ENCODE results near the gene NBPF6.
"Not testable (repeated sequence)": the region's sequence is repeated elsewhere in the genome, so short reads cannot be mapped to it uniquely, and the experiment has no call there.

NBPF6 gene

GRCh38 chr1:108474516-108474915 is 24.4 kb downstream of the NBPF6 start:
- H3K9me3 ChIP-seq; H3K4me3 ChIP-seq (ENCODE audit: low read depth, low read length); DNase-seq; H3K36me3 ChIP-seq; H3K4me1 ChIP-seq: not testable (repeated sequence)
- peaks cover 12% of the 10 kb centered on the region for H3K27me3 ChIP-seq

- no peak for TF ChIP-seq CTCF (IDR thresholded peaks at IDR 0.05; ENCODE audit: low read depth, low read length)
- no peaks in the 10 kb centered on the region for H3K4me1 ChIP-seq
- H3K27me3 ChIP-seq, result no peaks in the 10 kb centered on the region
- DNase-seq, result no peak
- H3K4me3 ChIP-seq (ENCODE audit: low read depth, low read length), result no peak overlapping the region
- H3K36me3 ChIP-seq, result no peaks in the 10 kb centered on the region
- H3K9me3 ChIP-seq, result no peaks in the 10 kb centered on the region
Measured at GRCh38 chr1:108478429-108479015, 28.4 kb downstream of the NBPF6 start.

GRCh38 chr1:108482708-108483107 is 32.6 kb downstream of the NBPF6 start:
- Histone ChIP-seq H3K36me3 (no peaks in the 10 kb centered on the region), H3K4me1 (no peaks in the 10 kb centered on the region)
- TF ChIP-seq CTCF (IDR thresholded peaks at IDR 0.05; ENCODE audit: low read depth, low read length), result no peak

GRCh38 chr1:108485990-108486389 is 35.8 kb downstream of the NBPF6 start:
- not testable (repeated sequence) for H3K9me3 ChIP-seq; H3K36me3 ChIP-seq; DNase-seq; H3K4me3 ChIP-seq (ENCODE audit: low read depth, low read length); H3K27me3 ChIP-seq; H3K4me1 ChIP-seq

More at GRCh38 chr1:108482708-108483107, 32.6 kb downstream of the NBPF6 start:
- no peaks in the 10 kb centered on the region; the same call in 1 of the 2 replicates for H3K9me3 ChIP-seq
- no peaks in the 10 kb centered on the region for H3K27me3 ChIP-seq
- no peak overlapping the region for H3K4me3 ChIP-seq (ENCODE audit: low read depth, low read length)
- no peak for DNase-seq

GRCh38 chr1:108486707-108487106 is 36.6 kb downstream of the NBPF6 start:
- H3K27me3 ChIP-seq; H3K9me3 ChIP-seq; DNase-seq; H3K36me3 ChIP-seq; H3K4me3 ChIP-seq (ENCODE audit: low read depth, low read length); H3K4me1 ChIP-seq: not testable (repeated sequence)

GRCh38 chr1:108495008-108495407 is 44.9 kb downstream of the NBPF6 start:
- not testable (repeated sequence) for H3K4me3 ChIP-seq (ENCODE audit: low read depth, low read length); H3K9me3 ChIP-seq; H3K4me1 ChIP-seq; DNase-seq; H3K36me3 ChIP-seq; H3K27me3 ChIP-seq

GRCh38 chr1:108496856-108497255 is 46.7 kb downstream of the NBPF6 start:
- not testable (repeated sequence) for H3K9me3 ChIP-seq; DNase-seq; H3K4me1 ChIP-seq; H3K4me3 ChIP-seq (ENCODE audit: low read depth, low read length); H3K36me3 ChIP-seq; H3K27me3 ChIP-seq

- Histone ChIP-seq H3K9me3 (no peaks in the 10 kb centered on the region), H3K4me3 (ENCODE audit: low read depth, low read length) (no peak overlapping the region), H3K36me3 (no peaks in the 10 kb centered on the region), H3K4me1 (no peaks in the 10 kb centered on the region), H3K27me3 (peaks cover 4% of the 10 kb centered on the region)
- TF ChIP-seq CTCF (IDR thresholded peaks at IDR 0.05; ENCODE audit: low read depth, low read length), result no peak
- DNase-seq, result no peak
Measured at GRCh38 chr1:108502138-108502537, 52.0 kb downstream of the NBPF6 start.

GRCh38 chr1:108502624-108503023 is 52.5 kb downstream of the NBPF6 start:
- TF ChIP-seq CTCF (IDR thresholded peaks at IDR 0.05; ENCODE audit: low read depth, low read length), result no peak
- H3K27me3 ChIP-seq, result peaks cover 4% of the 10 kb centered on the region
- no peaks in the 10 kb centered on the region for H3K4me1 ChIP-seq
- H3K9me3 ChIP-seq, result no peaks in the 10 kb centered on the region
- no peaks in the 10 kb centered on the region for H3K36me3 ChIP-seq
- DNase-seq, result no peak
- H3K4me3 ChIP-seq (ENCODE audit: low read depth, low read length), result no peak overlapping the region

Measured in BE2C (cell line).